Panc1 (cell line): ENCODE data around the gene AK2.

Experiments
- REST ChIP-seq, 2 experiments: IDR thresholded peaks; 2 replicates each; pipeline ENCODE4 v1.6.1; 2011 to 2012; ENCODE audit warnings: low read depth in 2 of 2, control low read depth in 1 of 2, low read length in 1 of 2, mild to moderate bottlenecking in 1 of 2, moderate library complexity in 1 of 2; ENCODE audit not compliant: insufficient read depth in 1 of 2
- SIN3A ChIP-seq: IDR thresholded peaks from 2 replicates; pipeline ENCODE4 v1.6.1; 2012; ENCODE audit warnings: low read depth, mild to moderate bottlenecking, low read length, moderate library complexity, borderline replicate concordance; ENCODE audit not compliant: insufficient read depth

DNA sequence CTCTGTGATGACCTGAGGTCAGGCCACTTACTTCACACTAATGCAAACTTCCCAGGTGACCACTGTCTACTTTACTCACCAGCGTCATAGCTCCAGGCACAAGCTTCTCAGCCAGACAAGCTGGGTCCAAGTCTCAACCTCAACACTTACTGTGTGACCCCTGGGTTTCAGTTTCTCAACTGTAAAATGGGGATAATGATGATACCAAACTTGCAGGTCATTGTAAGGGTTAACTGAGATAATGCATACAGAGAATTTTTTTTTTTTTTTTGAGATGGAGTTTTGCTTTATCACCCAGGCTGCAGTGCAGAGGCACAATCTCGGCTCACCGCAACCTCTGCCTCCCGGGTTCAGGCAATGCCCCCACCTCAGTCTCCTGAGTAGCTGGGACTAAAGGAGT is 34.7 kb downstream of the AK2 start:
- no peak for TF ChIP-seq REST (IDR thresholded peaks at IDR 0.05; ENCODE audit: insufficient read depth in 1 of 2, low read depth in 2 of 2, low read length in 1 of 2)
- TF ChIP-seq SIN3A, result no peak
